HG03103 (cell line): ENCODE results near the gene DPF3.

ENCODE experiments used
- ATAC-seq: cut with Tn5 transposase; IDR thresholded peaks from one replicate; pipeline ENCODE4 v1.9.1; 2021; ENCODE audit warnings: low read depth; ENCODE audit not compliant: unreplicated experiment

The DPF3 gene

DNA sequence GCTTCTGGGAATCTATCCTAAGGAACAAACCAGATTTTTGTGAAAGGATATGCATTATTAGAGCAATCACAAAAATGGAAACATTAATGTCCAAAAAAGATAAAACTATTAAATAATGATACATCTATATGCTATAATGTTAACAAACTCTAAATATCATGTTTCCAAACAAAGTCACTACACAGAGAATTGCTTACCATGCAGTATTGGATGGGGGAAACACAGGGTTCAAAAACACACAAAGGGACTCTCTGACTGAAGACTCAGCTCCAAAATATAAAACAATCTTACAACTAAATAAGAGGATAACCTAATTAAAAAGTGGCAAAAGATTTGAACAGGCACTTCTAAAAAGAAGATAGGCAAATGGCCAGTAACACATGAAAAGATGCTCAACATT, 304.2 kb downstream of the DPF3 start:
- no peak for ATAC-seq

DNA sequence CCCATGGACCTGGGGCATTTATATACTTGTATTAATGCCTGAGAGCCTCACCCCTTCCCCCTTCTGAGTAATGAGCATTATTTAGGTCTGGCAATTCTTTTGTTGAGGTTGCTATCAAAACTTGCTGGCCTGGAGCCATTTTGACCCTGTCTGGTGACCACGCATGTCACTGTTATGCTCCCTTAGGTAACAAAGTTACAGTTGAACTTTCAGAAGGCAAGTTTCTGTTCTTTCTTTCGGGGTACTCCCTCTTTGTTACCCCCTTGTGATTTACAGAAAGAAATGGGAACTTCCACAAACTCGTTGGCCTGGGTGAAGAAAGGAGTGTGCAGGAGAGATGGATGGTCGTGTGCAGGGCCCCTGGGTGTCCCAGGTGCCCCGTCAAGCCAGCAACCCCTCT, 305.4 kb downstream of the DPF3 start:
- no peak for ATAC-seq

DNA sequence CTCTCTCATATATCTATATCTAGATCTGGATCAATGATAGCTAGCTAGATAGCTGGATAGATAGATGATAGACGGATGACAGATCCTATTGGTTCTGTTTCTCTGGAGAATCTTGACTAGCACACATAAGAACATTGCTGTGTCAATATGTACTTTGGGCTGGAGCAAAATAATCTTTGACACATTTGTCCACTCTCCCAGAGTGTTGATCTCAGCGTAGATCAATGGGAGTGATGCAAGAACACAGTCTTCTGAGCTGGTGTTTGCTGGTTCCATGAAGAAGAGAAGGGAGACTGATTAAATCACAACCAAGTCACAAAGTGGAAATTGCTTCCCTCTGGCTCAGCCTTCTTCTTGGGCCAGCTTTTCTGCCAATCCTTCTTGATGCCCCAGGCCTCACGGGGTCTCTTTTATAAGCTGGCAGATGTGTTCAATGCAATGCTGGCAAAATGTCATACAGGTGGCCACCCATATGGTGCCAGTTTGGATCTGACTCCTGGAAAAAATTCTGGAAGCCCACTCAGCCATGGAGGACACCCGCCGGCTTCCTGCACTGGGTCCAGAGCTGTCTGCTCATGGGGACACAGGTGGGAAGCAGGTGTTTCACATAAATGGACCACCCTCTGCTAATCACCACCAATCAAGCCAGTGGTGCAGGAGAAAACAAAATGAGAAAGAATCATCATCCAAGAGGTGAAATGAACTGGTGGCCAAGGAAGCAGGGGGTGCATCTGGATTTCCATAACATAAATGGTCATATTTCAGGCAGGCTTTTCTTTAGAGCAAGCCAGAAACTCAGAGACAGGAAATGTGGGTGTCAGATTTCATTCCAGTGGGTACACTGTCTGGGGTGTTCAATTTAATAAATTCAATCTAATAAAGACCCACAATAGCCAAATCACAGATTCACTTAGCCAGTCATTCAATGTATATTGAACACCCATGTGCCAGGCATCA, 310.3 kb downstream of the DPF3 start:
- no peak for ATAC-seq

DNA sequence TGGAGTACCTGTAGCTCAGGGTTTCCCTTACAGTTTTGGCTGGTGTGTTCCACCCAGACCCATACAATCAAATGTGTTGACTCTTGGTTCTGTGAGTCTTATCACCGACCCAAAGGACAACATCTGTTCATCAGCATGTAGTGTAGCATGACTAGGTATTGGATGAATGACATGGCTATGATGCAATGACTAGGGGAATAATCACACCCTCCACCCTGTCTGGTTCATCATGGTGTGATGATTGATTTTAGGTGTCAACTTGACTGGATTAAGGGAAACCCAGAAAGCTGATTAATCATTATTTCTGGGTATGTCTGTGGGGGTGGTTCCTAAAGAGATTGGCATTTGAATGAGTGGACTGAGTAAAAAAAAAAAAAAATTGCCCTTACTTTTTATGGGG, 311.3 kb downstream of the DPF3 start:
- no peak for ATAC-seq

DNA sequence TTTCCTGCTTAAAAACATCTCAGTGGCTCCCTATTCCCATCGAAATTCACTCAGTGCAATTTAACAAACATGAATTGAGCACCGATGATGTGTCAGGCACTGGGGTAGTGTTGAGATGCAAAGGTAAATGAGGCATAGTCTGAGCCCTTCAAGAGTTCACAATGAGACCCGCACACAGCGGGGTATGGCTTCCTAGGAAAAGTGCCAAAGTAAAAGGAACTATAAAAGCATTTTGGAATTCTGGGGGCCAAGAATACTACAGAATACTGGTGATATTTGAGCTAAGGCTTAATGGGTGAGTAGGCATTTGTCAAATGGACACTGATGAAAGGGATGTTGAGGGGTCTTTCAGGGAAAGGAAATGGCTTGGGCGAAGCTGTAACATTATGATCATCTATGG, 315.4 kb downstream of the DPF3 start:
- ATAC-seq: no peak

DNA sequence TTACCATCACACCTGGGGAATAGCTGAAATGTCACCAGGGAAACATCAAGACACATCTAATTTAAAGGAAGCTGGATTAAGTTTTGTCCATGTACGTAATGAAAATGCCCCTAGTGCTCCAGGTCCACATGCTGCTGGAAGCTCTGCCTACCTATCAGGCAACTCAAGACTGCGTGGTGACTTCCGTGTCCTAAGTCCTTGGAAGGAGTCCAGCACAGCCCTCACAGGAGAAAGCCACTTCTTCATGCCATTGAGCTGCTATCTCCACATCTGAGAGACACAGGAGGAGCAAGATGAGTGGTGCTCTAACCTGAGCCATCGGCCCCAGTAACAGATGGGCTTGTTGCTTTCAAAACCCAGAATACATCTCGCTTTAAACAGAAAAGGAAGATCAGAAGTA, 316.4 kb downstream of the DPF3 start:
- no peak for ATAC-seq

DNA sequence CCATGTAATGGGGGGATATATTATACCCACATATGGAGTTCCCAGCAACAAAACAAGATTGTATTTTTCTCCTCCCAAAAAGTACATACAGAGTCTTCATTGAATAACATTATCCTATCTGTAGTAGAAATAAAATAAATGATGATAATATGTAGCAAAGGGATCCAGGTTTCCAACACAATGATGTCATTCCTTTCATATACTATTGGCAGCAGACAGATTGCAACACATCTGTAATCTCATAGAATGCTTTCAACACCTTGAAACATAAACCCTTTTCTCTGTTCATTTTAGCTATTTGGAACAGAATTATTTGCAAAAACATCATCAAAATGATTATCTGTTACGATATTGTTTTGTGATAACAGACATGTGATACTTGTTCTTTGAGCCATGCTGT, 317.6 kb downstream of the DPF3 start:
- ATAC-seq: no peak

DNA sequence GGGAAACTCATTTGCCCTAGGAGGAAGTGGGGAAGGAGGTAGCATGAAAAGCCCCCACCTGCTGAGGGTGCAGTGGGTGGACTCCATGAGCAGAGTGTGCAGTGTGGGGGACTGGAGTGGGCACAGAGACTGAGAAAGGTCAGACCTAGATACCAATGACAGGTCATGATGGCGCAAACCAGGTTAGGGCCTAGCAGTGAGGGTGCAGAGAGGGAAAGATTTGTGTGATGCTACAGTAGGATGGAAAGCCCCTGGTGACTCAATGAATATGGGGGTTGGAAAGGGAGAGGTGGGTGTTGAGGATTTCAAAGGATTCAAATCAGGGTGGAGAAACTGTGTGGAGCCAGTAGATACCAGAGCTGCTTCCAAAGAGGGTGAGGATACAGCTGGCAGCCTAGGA, 319.2 kb downstream of the DPF3 start:
- no peak for ATAC-seq

DNA sequence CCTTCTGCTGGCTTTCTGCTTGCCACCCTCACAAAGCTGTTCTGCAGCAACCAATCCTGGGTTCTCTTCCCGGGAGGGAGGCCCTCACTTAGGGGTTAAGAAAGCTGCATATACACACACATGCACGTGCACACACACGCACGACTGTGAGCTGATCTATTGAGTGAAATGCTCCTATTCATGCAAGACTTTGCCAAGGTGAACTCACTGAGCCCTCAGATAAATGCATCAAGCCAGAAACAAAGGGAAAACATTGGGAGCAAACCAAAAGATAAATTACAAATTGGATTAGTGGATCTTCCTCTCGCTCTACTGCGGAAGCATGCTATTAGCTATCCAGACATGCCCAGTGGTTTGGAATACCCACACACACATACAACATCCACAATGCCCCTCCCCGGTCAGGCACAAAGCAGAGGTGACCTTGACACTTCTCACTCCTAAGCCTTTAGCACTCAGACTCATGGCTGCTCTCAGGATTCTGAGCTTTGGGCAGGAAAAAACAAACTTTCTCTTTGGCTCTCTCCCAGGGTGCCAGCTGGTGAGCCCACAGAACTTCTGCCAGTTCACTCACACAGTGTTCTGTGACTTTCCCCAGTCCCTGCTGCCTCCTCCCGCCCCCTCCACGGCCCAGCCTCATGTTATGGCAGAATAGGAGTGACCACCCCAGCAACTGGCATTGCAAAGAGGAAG, 320.0 kb downstream of the DPF3 start:
- no peak for ATAC-seq
